ENCODE results near the gene DGKD.

DGKD gene

DNA sequence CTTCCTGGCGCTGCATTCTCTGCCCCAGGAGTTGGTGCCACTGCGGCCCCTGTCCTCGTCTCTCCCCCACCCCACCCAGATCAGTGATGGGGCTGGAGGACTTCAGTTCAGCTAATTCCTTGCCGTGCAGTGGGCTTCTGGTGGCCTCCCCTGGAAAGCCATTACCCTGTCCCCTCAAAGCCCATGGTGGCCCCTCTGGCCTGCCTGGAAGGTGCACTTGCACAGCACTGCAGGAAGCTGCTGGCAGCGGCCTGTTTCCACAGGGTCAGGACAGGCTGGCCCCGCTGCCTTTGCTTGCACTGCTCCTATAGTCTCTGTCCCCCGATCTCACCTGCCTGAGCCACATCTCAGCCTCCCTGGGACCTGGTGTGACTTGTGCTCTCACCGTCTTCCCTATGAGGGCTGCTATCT lies 107.2 kb downstream of the DGKD start:
- no peak overlapping the region for H3K56ac ChIP-seq (ENCODE audit: low read length)

DNA sequence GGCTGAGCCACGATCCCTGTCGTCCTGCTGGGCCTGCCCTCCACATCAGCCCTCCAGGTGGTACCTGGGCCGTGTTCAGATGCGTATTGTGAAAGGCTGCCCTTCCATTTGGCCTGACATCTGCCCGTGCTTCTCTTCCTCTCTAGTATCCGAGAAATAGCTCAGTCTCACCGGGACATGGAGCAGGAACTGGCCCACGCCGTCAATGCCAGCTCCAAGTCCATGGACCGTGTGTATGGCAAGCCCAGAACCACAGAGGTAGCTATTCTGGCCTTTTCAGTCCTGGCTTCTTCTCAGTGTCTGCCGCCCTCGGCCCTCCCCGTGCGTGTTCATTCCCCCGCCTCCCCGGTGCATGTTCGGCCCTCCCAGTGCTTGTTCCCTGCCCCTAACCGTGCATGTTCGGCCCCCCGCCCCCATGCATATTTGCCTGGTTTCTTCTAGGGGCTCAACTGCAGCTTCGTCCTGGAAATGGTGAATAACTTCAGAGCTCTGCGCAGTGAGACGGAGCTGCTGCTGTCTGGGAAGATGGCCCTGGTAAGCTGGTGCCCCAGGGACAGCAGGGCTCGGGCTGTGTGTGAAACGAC lies 108.0 kb downstream of the DGKD start:
- H3K18ac ChIP-seq (ENCODE audit: low read length), result no peak overlapping the region
- H4K8ac ChIP-seq (ENCODE audit: low read depth, low read length), result no peak overlapping the region
- no peak overlapping the region for H3K23ac ChIP-seq (ENCODE audit: low read length)
- H3K56ac ChIP-seq (ENCODE audit: low read length), result no peak overlapping the region
- H2AK5ac ChIP-seq (ENCODE audit: low read length), result no peak overlapping the region
- no peaks in the 10 kb centered on the region for H3K79me1 ChIP-seq (ENCODE audit: low read length)
- H3K79me2 ChIP-seq (ENCODE audit: control insufficient read depth, insufficient read depth, low read length), result no peaks in the 10 kb centered on the region
- no peak for DNase-seq
- WGBS (ENCODE audit: extremely low coverage, insufficient coverage, low lambda C conversion rate), result no CpG with 5 or more reads among the region's 25 CpGs
- no peak overlapping the region for H3K4me3 ChIP-seq (ENCODE audit: low read length)
- no peaks in the 10 kb centered on the region for H3K4me1 ChIP-seq (ENCODE audit: control insufficient read depth, low read depth, low read length)
- no peaks in the 10 kb centered on the region for H3K36me3 ChIP-seq (ENCODE audit: control insufficient read depth, insufficient read depth, low read length)
- no peak overlapping the region for H2BK15ac ChIP-seq (replicated peaks; ENCODE audit: low read depth)
- H2BK120ac ChIP-seq (ENCODE audit: low read depth, low read length), result no peak overlapping the region
- no peak overlapping the region for H3K9ac ChIP-seq (ENCODE audit: low read length)
- H2BK5ac ChIP-seq (ENCODE audit: low read length), result no peak overlapping the region
- H3K27ac ChIP-seq (ENCODE audit: low read depth, low read length), result no peak overlapping the region
- no peak overlapping the region for H4K5ac ChIP-seq (ENCODE audit: low read length)
- H3K4me2 ChIP-seq (ENCODE audit: low read length), result no peak overlapping the region
- no peak overlapping the region for H3K4ac ChIP-seq (ENCODE audit: low read depth, low read length)
- H3K27me3 ChIP-seq (ENCODE audit: insufficient read depth, low read length, poor library complexity), result no peaks in the 10 kb centered on the region

More for the DNA sequence above, 107.2 kb downstream of the DGKD start:
- no peak overlapping the region for H3K18ac ChIP-seq (ENCODE audit: low read length)
- no peaks in the 10 kb centered on the region for H3K79me2 ChIP-seq (ENCODE audit: control insufficient read depth, insufficient read depth, low read length)
- no peak overlapping the region for H3K4me2 ChIP-seq (ENCODE audit: low read length)
- H3K36me3 ChIP-seq (ENCODE audit: control insufficient read depth, insufficient read depth, low read length), result no peaks in the 10 kb centered on the region
- no peak overlapping the region for H2BK5ac ChIP-seq (ENCODE audit: low read length)
- no peak overlapping the region for H2BK15ac ChIP-seq (replicated peaks; ENCODE audit: low read depth)
- no CpG with 5 or more reads among the region's 8 CpGs for WGBS (ENCODE audit: extremely low coverage, insufficient coverage, low lambda C conversion rate)
- no peak overlapping the region for H3K23ac ChIP-seq (ENCODE audit: low read length)
- H3K4ac ChIP-seq (ENCODE audit: low read depth, low read length), result no peak overlapping the region
- DNase-seq, result no peak
- H3K79me1 ChIP-seq (ENCODE audit: low read length), result no peaks in the 10 kb centered on the region
- no peaks in the 10 kb centered on the region for H3K27me3 ChIP-seq (ENCODE audit: insufficient read depth, low read length, poor library complexity)
- H2BK120ac ChIP-seq (ENCODE audit: low read depth, low read length), result no peak overlapping the region
- no peak overlapping the region for H4K5ac ChIP-seq (ENCODE audit: low read length)
- H4K8ac ChIP-seq (ENCODE audit: low read depth, low read length), result no peak overlapping the region
- H3K27ac ChIP-seq (ENCODE audit: low read depth, low read length), result no peak overlapping the region
- H3K4me1 ChIP-seq (ENCODE audit: control insufficient read depth, low read depth, low read length), result no peaks in the 10 kb centered on the region
- no peak overlapping the region for H3K4me3 ChIP-seq (ENCODE audit: low read length)
- no peak overlapping the region for H3K9ac ChIP-seq (ENCODE audit: low read length)
- no peak overlapping the region for H2AK5ac ChIP-seq (ENCODE audit: low read length)

GRCh38 chr2:233462826-233463470 lies 108.7 kb downstream of the DGKD start:
- Histone ChIP-seq H3K9ac (ENCODE audit: low read length) (no peak overlapping the region), H3K79me1 (ENCODE audit: low read length) (no peaks in the 10 kb centered on the region), H3K18ac (ENCODE audit: low read length) (no peak overlapping the region), H3K56ac (ENCODE audit: low read length) (no peak overlapping the region), H3K4me2 (ENCODE audit: low read length) (no peak overlapping the region), H3K27me3 (ENCODE audit: insufficient read depth, low read length, poor library complexity) (no peaks in the 10 kb centered on the region), H4K5ac (ENCODE audit: low read length) (no peak overlapping the region), H3K4me3 (ENCODE audit: low read length) (no peak overlapping the region), H3K79me2 (ENCODE audit: control insufficient read depth, insufficient read depth, low read length) (no peaks in the 10 kb centered on the region), H3K4ac (ENCODE audit: low read depth, low read length) (no peak overlapping the region), H3K27ac (ENCODE audit: low read depth, low read length) (no peak overlapping the region), H2BK15ac (replicated peaks; ENCODE audit: low read depth) (no peak overlapping the region), H2AK5ac (ENCODE audit: low read length) (no peak overlapping the region), H4K8ac (ENCODE audit: low read depth, low read length) (no peak overlapping the region), H2BK120ac (ENCODE audit: low read depth, low read length) (no peak overlapping the region), H3K23ac (ENCODE audit: low read length) (no peak overlapping the region), H3K4me1 (ENCODE audit: control insufficient read depth, low read depth, low read length) (no peaks in the 10 kb centered on the region), H3K36me3 (ENCODE audit: control insufficient read depth, insufficient read depth, low read length) (no peaks in the 10 kb centered on the region), H2BK5ac (ENCODE audit: low read length) (no peak overlapping the region)
- DNase-seq, result no peak
- WGBS (ENCODE audit: extremely low coverage, insufficient coverage, low lambda C conversion rate), result 100% methylated on average over 2 of the region's 21 CpGs

DNA sequence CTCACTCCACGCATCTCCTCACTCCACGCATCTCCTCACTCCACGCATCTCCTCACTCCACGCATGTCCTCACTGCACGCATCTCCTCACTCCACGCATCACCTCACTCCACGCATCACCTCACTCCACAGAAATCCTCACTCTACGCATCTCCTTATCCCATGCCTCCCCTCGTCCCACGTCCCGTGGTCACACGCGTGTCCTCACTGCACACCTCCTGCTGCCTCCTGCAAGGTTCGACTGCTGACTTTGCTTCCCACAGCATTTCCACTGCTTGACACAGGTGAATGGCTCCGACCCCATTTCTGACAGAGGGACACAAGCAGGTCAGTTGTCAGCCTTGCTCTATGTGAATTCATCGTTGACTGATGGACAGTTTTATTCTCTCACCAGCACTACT lies 109.3 kb downstream of the DGKD start:
- Histone ChIP-seq H3K36me3 (ENCODE audit: control insufficient read depth, insufficient read depth, low read length) (no peaks in the 10 kb centered on the region), H2BK120ac (ENCODE audit: low read depth, low read length) (no peak overlapping the region), H3K9ac (ENCODE audit: low read length) (no peak overlapping the region), H3K4ac (ENCODE audit: low read depth, low read length) (no peak overlapping the region), H4K5ac (ENCODE audit: low read length) (no peak overlapping the region), H2BK15ac (replicated peaks; ENCODE audit: low read depth) (no peak overlapping the region), H3K18ac (ENCODE audit: low read length) (no peak overlapping the region), H3K56ac (ENCODE audit: low read length) (no peak overlapping the region), H4K8ac (ENCODE audit: low read depth, low read length) (no peak overlapping the region), H3K4me2 (ENCODE audit: low read length) (no peak overlapping the region), H3K79me1 (ENCODE audit: low read length) (no peaks in the 10 kb centered on the region), H3K4me3 (ENCODE audit: low read length) (no peak overlapping the region), H3K27ac (ENCODE audit: low read depth, low read length) (no peak overlapping the region), H2AK5ac (ENCODE audit: low read length) (no peak overlapping the region), H3K27me3 (ENCODE audit: insufficient read depth, low read length, poor library complexity) (no peaks in the 10 kb centered on the region), H3K4me1 (ENCODE audit: control insufficient read depth, low read depth, low read length) (no peaks in the 10 kb centered on the region), H3K79me2 (ENCODE audit: control insufficient read depth, insufficient read depth, low read length) (no peaks in the 10 kb centered on the region), H2BK5ac (ENCODE audit: low read length) (no peak overlapping the region), H3K23ac (ENCODE audit: low read length) (no peak overlapping the region)
- WGBS (ENCODE audit: extremely low coverage, insufficient coverage, low lambda C conversion rate), result 100% methylated on average over 9 of the region's 16 CpGs
- no peak for DNase-seq

GRCh38 chr2:233464056-233464455 lies 109.8 kb downstream of the DGKD start:
- no peak overlapping the region for H3K4me3 ChIP-seq (ENCODE audit: low read length)
- H3K18ac ChIP-seq (ENCODE audit: low read length), result no peak overlapping the region
- H4K8ac ChIP-seq (ENCODE audit: low read depth, low read length), result no peak overlapping the region
- H3K27ac ChIP-seq (ENCODE audit: low read depth, low read length), result no peak overlapping the region
- no peak overlapping the region for H2BK120ac ChIP-seq (ENCODE audit: low read depth, low read length)
- no peak overlapping the region for H3K9ac ChIP-seq (ENCODE audit: low read length)
- no peak overlapping the region for H3K4ac ChIP-seq (ENCODE audit: low read depth, low read length)
- no peak overlapping the region for H2BK15ac ChIP-seq (replicated peaks; ENCODE audit: low read depth)
- H3K79me2 ChIP-seq (ENCODE audit: control insufficient read depth, insufficient read depth, low read length), result no peaks in the 10 kb centered on the region
- no peaks in the 10 kb centered on the region for H3K36me3 ChIP-seq (ENCODE audit: control insufficient read depth, insufficient read depth, low read length)
- H4K5ac ChIP-seq (ENCODE audit: low read length), result no peak overlapping the region
- no peak overlapping the region for H2BK5ac ChIP-seq (ENCODE audit: low read length)
- no peaks in the 10 kb centered on the region for H3K27me3 ChIP-seq (ENCODE audit: insufficient read depth, low read length, poor library complexity)
- H3K23ac ChIP-seq (ENCODE audit: low read length), result no peak overlapping the region
- DNase-seq, result no peak
- H3K4me2 ChIP-seq (ENCODE audit: low read length), result no peak overlapping the region
- H3K79me1 ChIP-seq (ENCODE audit: low read length), result no peaks in the 10 kb centered on the region
- no peak overlapping the region for H3K56ac ChIP-seq (ENCODE audit: low read length)
- H3K4me1 ChIP-seq (ENCODE audit: control insufficient read depth, low read depth, low read length), result no peaks in the 10 kb centered on the region
- H2AK5ac ChIP-seq (ENCODE audit: low read length), result no peak overlapping the region
- no CpG with 5 or more reads among the region's 19 CpGs for WGBS (ENCODE audit: extremely low coverage, insufficient coverage, low lambda C conversion rate)

All from mesendoderm (in vitro differentiated cells).